ENCODE measurements around the gene HS3ST5. TPM values are rescaled to one million over a fixed set of nuclear protein-coding genes. Genes with fewer than 3 reads are reported as not detected.

Gene HS3ST5
- total and polyA plus RNA-seq, 10 donors, result not detected

GRCh38 chr6:114361036-114361435 lies 18.2 kb upstream of the HS3ST5 start:
- TF ChIP-seq POLR2A (IDR thresholded peaks at IDR 0.05), result no peak
- TF ChIP-seq CTCF (IDR thresholded peaks at IDR 0.05 in 8 of 11, conservative IDR thresholded peaks at IDR 0.05 in 3 of 11), result no peak
- TF ChIP-seq POLR2AphosphoS5 (IDR thresholded peaks at IDR 0.05), result no peak

GRCh38 chr6:114355300-114355699 lies 12.5 kb upstream of the HS3ST5 start:
- no peaks in the 10 kb centered on the region for H3K4me1 ChIP-seq
- TF ChIP-seq POLR2AphosphoS5 (IDR thresholded peaks at IDR 0.05), result no peak
- TF ChIP-seq CTCF (IDR thresholded peaks at IDR 0.05 in 8 of 11, conservative IDR thresholded peaks at IDR 0.05 in 3 of 11), result no peak
- intact Hi-C loops (cut with DNase I; ENCODE audit: low total_unique reads), result no loop called here

More at GRCh38 chr6:114361036-114361435, 18.2 kb upstream of the HS3ST5 start:
- Histone ChIP-seq H3K36me3 (no peaks in the 10 kb centered on the region), H3K27ac (no peak overlapping the region), H3K4me1 (no peaks in the 10 kb centered on the region), H3K27me3 (replicated peaks in 1 of 7) (no peaks in the 10 kb centered on the region), H3K9me3 (no peaks in the 10 kb centered on the region), H3K4me3 (no peak overlapping the region)
- intact Hi-C loops (cut with DNase I; ENCODE audit: low total_unique reads), result no loop called here
- no peak for DNase-seq
- WGBS, 5 donors, result 70 to 83% (median 73%) methylated on average over 1 of the region's 1 CpG

GRCh38 chr6:114354482-114354881 lies 11.7 kb upstream of the HS3ST5 start:
- Histone ChIP-seq H3K4me1 (no peaks in the 10 kb centered on the region), H3K36me3 (no peaks in the 10 kb centered on the region), H3K4me3 (no peak overlapping the region), H3K9me3 (no peaks in the 10 kb centered on the region), H3K27ac (no peak overlapping the region), H3K27me3 (replicated peaks in 1 of 7) (no peaks in the 10 kb centered on the region)
- DNase-seq, result no peak
- 92 to 100% (median 95%) methylated on average over 2 of the region's 2 CpGs for WGBS, 5 donors
- intact Hi-C loops (cut with DNase I; ENCODE audit: low total_unique reads), result no loop called here
- TF ChIP-seq POLR2A (IDR thresholded peaks at IDR 0.05) (no peak), CTCF (IDR thresholded peaks at IDR 0.05 in 8 of 11, conservative IDR thresholded peaks at IDR 0.05 in 3 of 11) (no peak), POLR2AphosphoS5 (IDR thresholded peaks at IDR 0.05) (no peak)

More at GRCh38 chr6:114355300-114355699, 12.5 kb upstream of the HS3ST5 start:
- DNase-seq, result no peak
- Histone ChIP-seq H3K27me3 (replicated peaks in 1 of 7) (no peaks in the 10 kb centered on the region), H3K36me3 (no peaks in the 10 kb centered on the region), H3K4me3 (no peak overlapping the region), H3K9me3 (no peaks in the 10 kb centered on the region), H3K27ac (no peak overlapping the region)

- DNase-seq, result no peak
- Histone ChIP-seq H3K36me3 (no peaks in the 10 kb centered on the region), H3K27me3 (replicated peaks in 1 of 7) (peaks cover 0 to 55% (median 27%) of the 10 kb centered on the region in 7 donors), H3K4me1 (peaks cover 5 to 25% (median 20%) of the 10 kb centered on the region in 6 donors), H3K9me3 (no peaks in the 10 kb centered on the region), H3K27ac (no peak overlapping the region), H3K4me3 (no peak overlapping the region)
- TF ChIP-seq POLR2AphosphoS5 (IDR thresholded peaks at IDR 0.05), result no peak
- no peak for TF ChIP-seq POLR2A (IDR thresholded peaks at IDR 0.05)
- TF ChIP-seq CTCF (IDR thresholded peaks at IDR 0.05 in 8 of 11, conservative IDR thresholded peaks at IDR 0.05 in 3 of 11), result no peak
- intact Hi-C loops (cut with DNase I; ENCODE audit: low total_unique reads), result no loop called here
- WGBS, 5 donors, result 66 to 84% (median 77%) methylated on average over 4 of the region's 4 CpGs
These were observed 3.6 kb upstream of the HS3ST5 start for GRCh38 chr6:114346451-114346850.
